HPDE6-E6E7 (cell line): ENCODE measurements around the gene ZC3HAV1L.
"Not testable (repeated sequence)": the region's sequence is repeated elsewhere in the genome, so short reads cannot be mapped to it uniquely, and the experiment has no call there.

Source experiments
- DNase-seq: peaks from one replicate; pipeline ENCODE4 v3.0.0; 2011; ENCODE audit warnings: missing footprints; ENCODE audit errors: extremely low spot score

The ZC3HAV1L gene, protein sequence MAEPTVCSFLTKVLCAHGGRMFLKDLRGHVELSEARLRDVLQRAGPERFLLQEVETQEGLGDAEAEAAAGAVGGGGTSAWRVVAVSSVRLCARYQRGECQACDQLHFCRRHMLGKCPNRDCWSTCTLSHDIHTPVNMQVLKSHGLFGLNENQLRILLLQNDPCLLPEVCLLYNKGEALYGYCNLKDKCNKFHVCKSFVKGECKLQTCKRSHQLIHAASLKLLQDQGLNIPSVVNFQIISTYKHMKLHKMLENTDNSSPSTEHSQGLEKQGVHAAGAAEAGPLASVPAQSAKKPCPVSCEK

DNA sequence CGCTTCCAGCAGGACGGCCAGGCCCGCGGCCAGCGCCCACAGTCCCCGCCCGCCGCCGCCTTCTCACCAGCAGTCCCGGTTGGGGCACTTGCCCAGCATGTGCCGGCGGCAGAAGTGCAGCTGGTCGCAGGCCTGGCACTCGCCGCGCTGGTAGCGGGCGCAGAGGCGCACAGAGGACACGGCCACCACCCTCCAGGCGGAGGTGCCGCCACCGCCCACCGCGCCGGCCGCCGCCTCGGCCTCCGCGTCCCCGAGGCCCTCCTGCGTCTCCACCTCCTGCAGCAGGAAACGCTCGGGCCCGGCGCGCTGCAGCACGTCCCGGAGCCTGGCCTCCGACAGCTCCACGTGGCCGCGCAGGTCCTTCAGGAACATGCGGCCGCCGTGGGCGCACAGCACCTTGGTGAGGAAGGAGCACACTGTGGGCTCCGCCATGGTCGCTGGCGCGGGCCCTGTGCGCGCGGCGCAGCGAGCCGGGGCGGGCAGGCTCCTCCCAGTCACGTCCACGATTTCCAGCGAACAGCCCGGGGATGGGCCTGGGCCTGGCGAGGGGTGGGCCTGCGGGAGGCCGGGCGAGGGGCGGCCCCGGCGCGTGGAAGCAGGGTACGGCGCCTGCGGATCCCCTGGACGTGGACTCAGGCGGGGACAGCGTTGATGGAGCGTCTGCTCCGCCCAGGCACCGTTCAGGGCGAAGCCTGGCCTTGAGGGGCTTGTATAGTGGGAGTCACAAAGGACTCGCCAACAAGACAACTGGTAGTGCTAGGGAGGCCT, at the start of gene ZC3HAV1L:
TSS of gene ZC3HAV1L (minus strand) at position 457 of the 768 bp plus-strand sequence. CDS start at position 432, 25 bp downstream.
- DNase-seq = peak; percentile 58

DNA sequence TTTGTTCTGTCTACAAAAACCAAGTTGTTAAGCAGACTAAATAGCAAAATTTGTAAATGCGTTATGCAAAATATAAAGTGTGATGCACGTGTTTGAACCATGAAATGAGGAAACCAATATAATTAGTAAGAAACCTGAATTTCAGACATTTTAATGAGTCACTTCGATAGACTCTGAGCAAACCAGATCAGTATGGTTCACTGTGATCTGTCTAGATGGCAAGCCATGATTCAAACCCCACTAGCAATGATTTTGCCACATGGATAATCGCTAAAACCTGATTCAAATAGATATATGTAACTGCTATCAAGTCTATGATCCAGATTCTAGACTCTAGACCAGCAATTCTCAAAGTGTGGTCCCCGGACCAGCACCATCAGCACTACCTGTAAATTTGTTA, 48.9 kb upstream of the ZC3HAV1L start:
- DNase-seq = no peak

DNA sequence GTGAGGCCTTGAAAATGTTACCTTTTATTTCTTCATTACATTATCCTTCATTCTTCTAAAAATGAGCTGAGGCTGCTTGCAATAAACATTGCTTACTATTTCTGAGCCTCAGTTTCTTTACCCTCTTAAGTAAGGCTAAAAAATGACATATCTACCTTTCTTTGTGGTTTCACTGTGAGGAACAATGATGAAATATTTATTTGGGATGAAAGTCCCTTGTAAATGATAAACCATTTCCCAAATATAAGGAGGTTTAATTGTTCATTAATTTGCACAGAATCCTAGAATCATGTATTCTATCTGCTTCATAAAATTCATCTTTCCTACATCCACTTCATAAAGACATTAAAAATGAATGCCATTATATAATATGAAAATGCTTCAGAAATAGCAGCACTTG, 45.7 kb upstream of the ZC3HAV1L start:
- no peak for DNase-seq

DNA sequence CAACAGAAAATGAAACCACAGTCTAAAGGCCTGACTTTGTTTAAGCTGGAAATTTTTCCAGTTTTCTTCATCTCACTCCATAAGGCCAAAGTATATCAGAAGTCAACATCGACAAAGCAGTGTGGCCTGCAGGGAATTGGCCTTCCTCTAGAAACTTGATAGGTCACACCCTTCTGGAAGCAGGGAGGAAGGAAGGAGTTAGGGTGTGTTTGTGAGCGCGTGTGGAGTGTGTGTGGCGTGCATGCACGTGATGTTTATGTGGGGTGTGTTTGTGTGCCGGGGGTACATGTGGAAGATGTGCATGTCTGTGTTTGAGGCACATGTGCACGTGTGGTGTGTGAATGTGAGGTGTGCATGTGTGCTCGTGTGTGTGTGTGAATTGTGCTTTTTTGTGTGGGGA, 45.1 kb upstream of the ZC3HAV1L start:
- DNase-seq = no peak

DNA sequence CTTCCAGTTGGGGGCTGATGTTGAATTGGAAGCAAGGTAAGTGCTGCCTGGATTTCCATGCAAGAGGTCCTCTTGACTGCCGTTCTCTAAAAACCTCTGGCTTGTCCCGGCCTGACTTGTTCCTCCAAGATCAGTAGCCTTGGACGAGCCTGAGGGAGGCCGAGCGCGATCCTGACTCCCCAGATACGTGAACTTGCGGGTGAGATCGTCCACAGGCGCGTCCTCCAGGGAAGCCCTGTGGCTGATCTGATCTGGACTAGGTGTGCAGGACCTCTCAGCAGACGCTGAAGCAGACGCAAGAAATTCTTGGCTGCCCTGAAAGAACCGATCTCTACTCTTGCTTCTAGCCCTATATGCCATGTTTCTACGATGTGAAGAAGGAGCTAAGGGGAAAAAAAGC, 44.0 kb upstream of the ZC3HAV1L start:
- no peak for DNase-seq

DNA sequence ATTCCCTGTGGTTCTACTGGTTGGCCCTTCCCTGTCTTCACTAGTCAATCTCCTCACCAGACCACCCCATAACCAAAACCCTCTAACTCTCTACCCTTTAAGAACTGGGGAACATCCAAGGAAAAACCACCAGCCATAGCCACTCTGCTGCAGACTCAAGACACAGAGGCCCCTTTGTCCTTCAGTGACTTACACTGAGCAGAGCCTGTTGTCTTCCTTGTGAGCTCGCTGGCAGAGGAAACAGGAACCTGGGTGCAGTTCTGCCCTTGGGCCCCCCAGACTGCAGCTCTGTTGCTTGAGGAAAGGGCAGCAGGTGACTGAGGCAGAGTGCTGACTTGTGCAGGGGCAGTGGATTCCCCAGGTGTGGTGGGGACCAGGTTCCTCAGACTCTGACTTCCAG, 43.1 kb upstream of the ZC3HAV1L start:
- no peak for DNase-seq

DNA sequence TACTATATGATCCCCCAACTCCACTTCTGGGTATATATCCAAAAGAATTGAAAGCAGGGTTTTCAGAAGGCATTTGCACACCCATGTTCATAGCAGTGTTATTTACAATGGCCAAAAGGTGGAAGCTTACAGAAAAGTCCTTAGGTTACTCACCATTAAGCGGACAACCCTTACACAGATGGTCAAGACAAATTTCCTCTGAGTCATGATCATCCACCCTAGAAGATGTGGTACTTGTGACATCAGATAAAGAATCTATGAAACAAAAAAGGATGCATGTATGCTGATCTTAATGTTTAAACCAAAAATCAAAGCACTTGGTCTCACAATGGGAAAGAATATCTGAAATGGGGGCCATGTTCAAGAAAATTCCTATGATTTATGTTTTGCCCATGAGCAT, 42.6 kb upstream of the ZC3HAV1L start:
- DNase-seq = no peak

DNA sequence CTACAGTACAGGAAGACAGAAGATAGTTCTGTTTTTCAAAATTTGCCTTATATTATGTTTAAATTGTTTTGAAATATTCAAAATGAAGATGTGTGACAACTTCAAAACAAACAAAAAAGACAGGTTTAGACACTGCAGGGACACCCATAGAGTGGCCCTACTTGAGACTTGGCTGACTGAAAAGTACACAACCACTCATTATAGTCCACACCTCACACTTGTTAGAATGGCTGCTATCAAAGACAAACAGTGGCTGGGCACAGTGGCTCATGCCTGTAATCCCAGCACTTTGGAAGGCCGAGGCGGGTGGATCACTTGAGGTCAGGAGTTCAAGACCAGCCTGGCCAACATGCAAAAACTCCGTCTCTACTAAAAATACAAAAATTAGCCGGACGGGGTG, 41.9 kb upstream of the ZC3HAV1L start:
- not testable (repeated sequence) for DNase-seq

DNA sequence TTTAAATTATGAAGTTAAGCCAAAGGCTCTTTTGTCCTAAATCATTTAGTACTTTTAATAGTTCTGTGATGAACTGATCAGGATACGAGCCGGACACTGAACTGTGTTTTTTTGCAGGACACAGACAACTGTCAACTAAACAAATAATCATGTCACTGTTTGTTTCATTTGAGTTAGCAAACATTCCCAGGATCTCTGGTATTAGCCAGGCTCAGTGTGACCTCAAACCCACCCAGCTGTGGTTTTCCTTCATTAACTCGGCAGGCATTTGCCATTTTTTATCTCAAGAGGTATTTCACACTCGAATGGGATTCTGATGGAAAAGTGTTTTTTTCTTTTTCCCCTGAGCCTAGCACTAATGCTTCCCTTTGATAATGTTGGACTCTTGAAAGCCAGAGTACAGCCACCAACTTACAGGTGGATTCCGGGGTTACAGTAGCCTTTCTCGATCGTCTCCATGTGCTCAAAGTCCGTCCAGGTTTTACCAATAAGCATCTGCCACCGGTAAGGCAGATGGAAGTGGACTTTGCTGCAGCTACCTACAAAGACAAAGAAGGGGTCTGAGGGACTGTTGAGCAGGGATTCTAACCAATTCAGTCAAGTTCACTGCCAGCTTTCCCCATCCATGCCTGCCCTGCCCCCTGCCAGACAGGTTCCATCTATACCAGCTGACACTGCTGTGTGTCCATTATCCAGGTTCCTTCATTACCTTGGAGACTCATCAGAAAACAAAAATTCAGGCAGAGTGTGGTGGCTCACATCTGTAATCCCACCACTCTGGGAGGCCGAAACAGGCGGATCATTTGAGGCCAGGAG, 40.2 kb upstream of the ZC3HAV1L start:
- DNase-seq = no peak

DNA sequence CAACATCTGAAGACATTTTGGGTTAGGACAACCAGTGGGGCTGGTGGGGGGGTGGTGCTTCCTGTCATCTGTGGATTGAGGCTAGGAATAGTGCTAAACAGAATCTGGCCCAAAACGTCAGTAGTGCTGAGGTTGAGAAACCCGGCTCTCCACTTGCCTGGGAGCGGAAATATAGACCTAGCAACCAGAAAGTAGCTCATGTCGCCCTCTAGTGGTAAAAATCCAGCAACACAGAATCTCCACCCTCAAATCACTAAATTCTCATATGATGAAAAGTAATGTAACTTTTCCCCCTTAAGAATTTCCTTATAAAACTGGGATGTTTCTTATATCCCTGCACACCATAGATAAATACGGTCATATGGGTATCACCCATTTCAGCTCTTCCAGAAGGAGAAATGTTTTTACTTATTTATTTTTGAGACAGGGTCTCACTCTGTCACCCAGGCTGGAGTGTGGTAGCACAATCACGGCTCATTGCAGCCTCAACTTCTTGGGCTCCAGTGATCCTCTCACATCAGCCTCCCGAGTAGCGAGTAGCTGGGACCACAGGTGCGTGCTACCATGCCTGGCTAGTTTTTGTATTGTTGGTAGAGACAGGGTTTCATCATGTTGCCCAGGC, 39.3 kb upstream of the ZC3HAV1L start:
- DNase-seq = peak; percentile 41

DNA sequence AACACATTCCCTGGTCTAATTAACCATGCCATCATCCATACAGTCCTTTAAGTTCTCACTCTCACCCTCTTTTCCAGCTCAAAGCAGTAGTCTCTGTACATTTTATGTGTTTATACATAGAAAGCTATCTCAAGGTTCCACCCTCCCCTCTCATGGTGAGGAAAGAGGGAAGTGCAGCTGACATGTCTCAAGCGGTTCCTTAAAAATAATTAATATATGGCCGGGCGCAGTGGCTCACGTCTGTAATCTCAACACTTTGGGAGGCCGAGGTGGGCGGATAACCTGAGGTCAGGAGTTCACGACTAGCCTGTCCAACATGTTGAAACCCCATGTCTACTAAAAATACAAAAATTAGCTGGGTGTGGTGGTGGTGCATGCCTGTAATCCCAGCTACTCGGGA, 37.0 kb upstream of the ZC3HAV1L start:
- DNase-seq = no peak

DNA sequence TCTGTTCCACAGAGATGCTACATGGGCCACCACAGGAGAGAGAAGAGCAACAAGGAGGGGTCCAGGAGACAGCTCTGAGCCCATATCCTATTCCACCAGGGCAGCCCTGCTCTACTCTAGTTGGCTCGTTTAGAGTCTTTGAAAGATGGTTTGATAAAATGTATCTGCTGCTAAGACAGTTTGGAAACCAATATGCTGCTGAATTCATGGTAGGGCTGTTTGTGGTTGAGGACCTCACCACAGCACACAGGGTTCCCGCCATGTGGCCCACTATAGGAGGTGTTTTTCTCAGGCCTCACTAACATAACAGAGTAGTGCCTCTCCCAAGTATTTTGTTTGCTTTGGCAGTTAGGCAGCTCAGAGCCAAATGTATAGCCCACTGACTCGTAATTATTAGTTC, 35.8 kb upstream of the ZC3HAV1L start:
- DNase-seq = no peak

DNA sequence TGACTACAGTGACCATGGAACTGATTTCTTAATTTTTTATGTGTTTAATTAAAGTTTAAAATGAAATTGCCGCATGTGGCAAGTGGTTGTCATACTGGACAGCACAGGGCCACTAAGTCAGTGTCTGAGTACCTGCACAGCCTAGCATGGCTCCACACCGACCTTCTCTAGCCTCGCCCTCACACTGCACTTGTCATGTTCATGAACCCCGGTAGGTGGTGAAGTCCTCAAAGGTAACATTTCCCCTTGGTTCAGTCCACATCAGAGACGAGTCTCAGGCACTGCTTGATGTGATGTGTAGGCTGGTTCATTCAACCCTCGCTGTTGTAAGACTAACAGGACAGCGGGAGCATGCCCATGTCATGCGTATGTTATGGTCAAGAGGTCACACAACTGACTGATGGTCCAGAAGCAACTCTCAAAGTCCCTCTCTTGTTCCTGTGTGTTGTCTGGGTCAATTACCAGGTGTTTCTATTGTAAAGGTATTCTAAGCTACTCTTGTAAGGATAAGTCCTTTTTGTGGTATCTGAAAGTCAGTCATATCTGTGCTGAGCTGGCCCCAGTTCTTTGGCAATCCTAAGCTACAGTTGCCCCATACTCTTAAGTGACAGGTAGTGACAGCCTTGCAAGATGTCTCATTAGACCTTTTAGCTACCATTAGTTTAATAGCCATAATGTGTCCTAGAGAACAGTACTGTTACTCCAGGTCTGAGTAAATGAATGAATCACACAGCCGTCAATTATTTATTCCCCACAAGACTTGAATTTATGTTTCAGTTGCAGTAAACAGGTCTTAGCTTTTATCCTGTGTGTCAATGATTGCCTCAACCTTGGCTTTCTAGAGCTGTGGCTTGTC, 32.9 kb upstream of the ZC3HAV1L start:
- no peak for DNase-seq

DNA sequence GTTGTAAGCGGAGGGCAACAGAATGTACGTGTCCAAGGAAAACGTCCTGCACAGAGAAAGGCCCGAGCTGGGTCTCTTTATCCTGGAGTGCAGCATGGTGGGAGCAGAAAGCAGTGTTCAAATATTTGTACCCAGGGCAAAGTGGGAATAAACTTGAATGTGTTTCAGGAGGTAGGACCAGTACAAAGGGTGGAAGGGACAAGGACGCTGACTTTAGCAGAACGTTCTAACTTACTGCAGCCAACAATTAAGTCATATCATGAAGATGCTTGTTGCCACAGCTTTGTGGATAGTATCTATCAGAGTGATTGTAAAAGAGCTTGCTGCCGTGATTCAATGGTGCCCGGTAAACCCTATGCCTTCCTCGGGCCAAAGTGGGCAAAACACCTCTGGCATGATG, 30.5 kb upstream of the ZC3HAV1L start:
- no peak for DNase-seq

DNA sequence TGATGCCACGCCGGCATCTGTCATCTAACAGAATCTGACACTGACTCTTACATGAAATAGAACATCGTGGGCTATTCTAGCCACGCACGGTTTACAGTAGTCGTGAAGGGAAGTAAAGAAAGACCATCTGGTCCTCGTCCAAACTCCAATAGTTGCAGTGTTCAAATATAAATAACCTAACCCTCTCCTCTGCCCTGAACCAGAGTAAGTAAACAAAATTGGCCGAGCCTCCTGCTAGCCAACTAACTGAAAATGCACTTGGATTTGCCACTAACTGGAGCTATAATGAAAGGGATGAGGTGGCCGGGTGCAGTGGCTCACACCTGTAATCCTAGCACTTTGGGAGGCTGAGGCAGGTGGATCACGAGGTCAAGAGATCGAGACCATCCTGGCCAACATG, 29.5 kb upstream of the ZC3HAV1L start:
- DNase-seq = no peak

DNA sequence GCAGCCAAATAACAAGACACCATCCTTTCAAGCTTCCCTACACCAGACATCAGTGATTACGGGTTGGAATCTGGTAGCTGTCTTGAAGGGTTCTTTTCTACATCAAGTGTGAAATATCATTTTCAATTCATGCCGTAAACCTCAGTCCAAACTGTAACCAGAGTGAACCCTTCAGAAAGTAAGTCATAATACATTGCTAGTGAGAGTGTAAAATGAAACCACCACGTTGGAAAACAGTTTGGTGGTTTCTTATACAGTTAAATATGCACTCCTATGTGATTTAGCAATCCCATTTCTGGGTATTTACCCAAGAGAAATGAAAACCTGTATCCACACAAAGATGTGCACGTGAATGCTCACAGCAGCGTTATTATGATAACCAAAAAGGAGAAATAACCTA, 25.6 kb upstream of the ZC3HAV1L start:
- no peak for DNase-seq

DNA sequence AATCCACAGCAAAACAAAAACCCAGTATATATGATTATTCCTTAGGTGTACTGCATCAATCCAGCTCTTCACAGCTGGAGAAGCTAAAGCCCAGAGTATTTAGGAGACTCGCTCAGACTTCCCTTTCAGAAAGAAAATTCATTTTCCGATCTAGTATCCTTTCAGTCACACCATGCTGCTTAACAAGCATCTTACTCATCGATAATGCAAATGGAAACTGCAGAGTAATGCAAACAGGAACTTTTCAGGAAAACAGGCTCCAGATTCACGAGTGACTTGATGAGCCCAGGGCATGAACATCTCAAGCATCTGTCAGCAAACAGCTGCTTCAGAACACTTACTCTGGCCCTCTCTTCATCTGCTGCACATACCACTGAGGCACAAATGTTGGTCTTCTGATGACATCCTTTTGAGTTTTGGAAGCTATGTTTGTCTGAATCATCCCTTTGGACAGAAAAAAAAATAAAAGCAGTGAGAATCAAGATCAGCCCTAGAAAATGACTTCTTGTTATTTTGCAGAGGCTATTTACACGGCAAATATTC, 24.9 kb upstream of the ZC3HAV1L start:
- DNase-seq = no peak

DNA sequence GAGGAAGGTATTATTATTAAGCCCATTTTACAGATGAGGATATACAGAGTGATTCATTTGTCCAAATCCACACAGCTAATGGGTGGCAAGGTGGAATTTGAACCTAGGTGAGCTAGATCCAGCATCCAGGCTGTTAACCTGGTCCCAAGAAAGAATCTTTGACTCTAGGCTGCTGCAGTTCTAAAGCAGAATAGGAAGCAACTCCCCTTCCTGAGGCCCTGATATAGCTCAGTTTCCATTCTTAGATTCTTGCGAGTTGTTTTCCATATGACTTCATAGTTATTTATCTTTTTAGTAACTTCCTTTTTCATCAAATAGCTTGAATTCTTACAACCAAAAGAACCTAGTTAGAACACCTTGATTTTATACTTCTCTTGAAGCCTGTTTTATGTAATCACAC, 24.1 kb upstream of the ZC3HAV1L start:
- DNase-seq = no peak

DNA sequence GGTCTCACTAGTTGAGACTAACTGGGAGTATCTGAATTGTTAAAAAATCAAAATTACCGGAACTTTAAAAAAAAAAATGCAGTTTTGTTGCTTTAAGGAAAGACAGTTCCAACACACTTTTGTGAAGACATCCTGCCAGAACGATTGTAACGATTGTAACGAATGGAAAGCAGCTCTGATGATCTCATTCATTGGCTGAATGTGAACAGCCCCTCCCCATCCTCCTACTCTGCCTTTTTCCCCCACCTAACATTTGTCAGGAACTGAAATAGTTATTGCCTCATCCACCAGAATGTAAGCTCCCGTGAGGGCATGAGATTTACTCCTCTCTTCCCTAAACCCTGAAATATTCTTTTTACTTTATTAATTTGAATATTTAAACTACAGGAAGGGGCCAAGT, 23.1 kb upstream of the ZC3HAV1L start:
- no peak for DNase-seq

DNA sequence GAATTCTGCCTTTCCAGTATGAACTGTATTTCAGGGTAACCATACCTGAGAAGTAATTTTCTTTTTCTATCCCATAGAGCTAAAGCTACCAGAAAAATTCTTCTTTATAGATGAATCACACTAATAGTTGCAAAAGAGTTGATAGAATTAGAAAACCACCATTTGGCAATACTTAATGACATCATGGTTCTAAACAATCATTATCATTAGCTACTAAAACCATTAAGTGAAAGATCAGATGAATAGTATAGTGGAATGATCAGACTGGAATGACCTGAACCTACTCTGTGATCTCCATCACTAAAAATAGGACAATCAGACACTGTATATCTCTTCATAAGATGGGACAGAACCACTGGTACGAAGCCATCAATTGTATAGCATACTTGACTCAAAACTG, 19.8 kb upstream of the ZC3HAV1L start:
- no peak for DNase-seq

DNA sequence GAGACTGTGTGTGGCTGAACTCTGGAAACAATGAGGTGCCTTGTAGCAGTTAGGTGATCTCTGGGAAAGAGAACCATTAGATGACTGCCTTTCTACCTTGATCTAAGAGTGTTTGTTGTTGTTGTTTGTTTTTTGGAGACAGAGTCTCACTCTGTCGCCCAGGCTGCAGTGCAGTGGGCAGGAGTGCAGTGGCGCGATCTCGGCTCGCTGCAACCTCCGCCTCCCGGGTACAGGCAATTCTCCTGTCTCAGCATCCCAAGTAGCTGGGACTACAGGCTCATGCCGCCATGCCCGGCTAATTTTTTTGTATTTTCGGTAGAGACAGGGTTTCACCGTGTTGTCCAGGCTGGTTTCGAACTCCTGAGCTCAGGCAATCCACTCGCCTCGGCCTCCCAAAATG, 18.8 kb upstream of the ZC3HAV1L start:
- not testable (repeated sequence) for DNase-seq
